ENCODE measurements around the gene CMSS1. TPM values are rescaled to one million over a fixed set of nuclear protein-coding genes. Genes with fewer than 3 reads are reported as not detected.

The CMSS1 gene
- total RNA-seq, 1 experiment from 2014 or later, result 35.7 TPM

- DNase-seq (ENCODE audit: low spot score), result no peak
- in situ Hi-C loops (cut with HindIII; ENCODE audit: low sequenced_read_pairs), result no loop called here
Observed at GRCh38 chr3:100001526-100002270, 184.0 kb downstream of the CMSS1 start.

- in situ Hi-C loops (cut with HindIII; ENCODE audit: low sequenced_read_pairs), result no loop called here
- DNase-seq (ENCODE audit: low spot score), result peak; percentile 22
Observed at GRCh38 chr3:100002599-100003350, 185.1 kb downstream of the CMSS1 start.

GRCh38 chr3:100003609-100004503 lies 186.2 kb downstream of the CMSS1 start:
- no peak for DNase-seq (ENCODE audit: low spot score)
- in situ Hi-C loops (cut with HindIII; ENCODE audit: low sequenced_read_pairs), result no loop called here

GRCh38 chr3:100004931-100005330 lies 187.3 kb downstream of the CMSS1 start:
- no peak for DNase-seq (ENCODE audit: low spot score)
- in situ Hi-C loops (cut with HindIII; ENCODE audit: low sequenced_read_pairs), result no loop called here

- DNase-seq (ENCODE audit: low spot score), result no peak
- in situ Hi-C loops (cut with HindIII; ENCODE audit: low sequenced_read_pairs), result no loop called here
Observed at GRCh38 chr3:100005665-100006393, 188.2 kb downstream of the CMSS1 start.

- no peak for DNase-seq (ENCODE audit: low spot score)
- in situ Hi-C loops (cut with HindIII; ENCODE audit: low sequenced_read_pairs), result no loop called here
Observed at GRCh38 chr3:100006570-100007271, 189.1 kb downstream of the CMSS1 start.

GRCh38 chr3:100007313-100007712 lies 189.7 kb downstream of the CMSS1 start:
- in situ Hi-C loops (cut with HindIII; ENCODE audit: low sequenced_read_pairs), result no loop called here

GRCh38 chr3:100008081-100008698 lies 190.5 kb downstream of the CMSS1 start:
- DNase-seq (ENCODE audit: low spot score), result no peak
- in situ Hi-C loops (cut with HindIII; ENCODE audit: low sequenced_read_pairs), result no loop called here

More at GRCh38 chr3:100007313-100007712, 189.7 kb downstream of the CMSS1 start:
- no peak for DNase-seq (ENCODE audit: low spot score)

GRCh38 chr3:100009276-100010086 lies 191.8 kb downstream of the CMSS1 start:
- DNase-seq (ENCODE audit: low spot score), result no peak
- in situ Hi-C loops (cut with HindIII; ENCODE audit: low sequenced_read_pairs), result no loop called here

- in situ Hi-C loops (cut with HindIII; ENCODE audit: low sequenced_read_pairs), result no loop called here
Observed at GRCh38 chr3:100010087-100010417, 192.4 kb downstream of the CMSS1 start.

GRCh38 chr3:100018806-100019205 lies 201.1 kb downstream of the CMSS1 start:
- in situ Hi-C loops (cut with HindIII; ENCODE audit: low sequenced_read_pairs), result no loop called here
- no peak for DNase-seq (ENCODE audit: low spot score)

More at GRCh38 chr3:100010087-100010417, 192.4 kb downstream of the CMSS1 start:
- DNase-seq (ENCODE audit: low spot score), result no peak

- DNase-seq (ENCODE audit: low spot score), result no peak
- in situ Hi-C loops (cut with HindIII; ENCODE audit: low sequenced_read_pairs), result no loop called here
Observed at GRCh38 chr3:100019719-100020118, 202.1 kb downstream of the CMSS1 start.

- in situ Hi-C loops (cut with HindIII; ENCODE audit: low sequenced_read_pairs), result no loop called here
- DNase-seq (ENCODE audit: low spot score), result no peak
Observed at GRCh38 chr3:100020876-100021644, 203.4 kb downstream of the CMSS1 start.

GRCh38 chr3:100022506-100022905 lies 204.8 kb downstream of the CMSS1 start:
- no peak for DNase-seq (ENCODE audit: low spot score)
- in situ Hi-C loops (cut with HindIII; ENCODE audit: low sequenced_read_pairs), result no loop called here

- DNase-seq (ENCODE audit: low spot score), result no peak
- in situ Hi-C loops (cut with HindIII; ENCODE audit: low sequenced_read_pairs), result no loop called here
Observed at GRCh38 chr3:100023150-100023549, 205.5 kb downstream of the CMSS1 start.

- no peak for DNase-seq (ENCODE audit: low spot score)
- in situ Hi-C loops (cut with HindIII; ENCODE audit: low sequenced_read_pairs), result no loop called here
Observed at GRCh38 chr3:100023595-100023994, 205.9 kb downstream of the CMSS1 start.
